Gastroesophageal sphincter (tissue), 4 donors: ENCODE data around the gene TRERF1. TPM values are rescaled to one million over a fixed set of nuclear protein-coding genes. Genes with fewer than 3 reads are reported as not detected.

Source experiments
- ATAC-seq: fragments of 150-250 bp; one replicate; pipeline ENCODE4 v1.9.1; 2016; ENCODE audit warnings: mild to moderate bottlenecking, moderate library complexity
- H3K27ac ChIP-seq, 4 donors: fragments of 200-600 bp; sonication (generic) in 3 of 4; 1 replicate in 3 of 4; 2 replicates in 1 of 4; pipeline ENCODE4 v1.5.1; 2016 to 2019
- H3K27me3 ChIP-seq: fragments of 200-600 bp; sonication (generic); one replicate; pipeline ENCODE4 v1.5.1; 2019
- H3K36me3 ChIP-seq, 2 donors: fragments of 200-600 bp; sonication (generic); one replicate each; pipeline ENCODE4 v1.5.1; 2019; ENCODE audit warnings: control low read depth in 1 of 2
- H3K4me1 ChIP-seq, 3 donors: fragments of 200-600 bp; sonication (generic); 1 replicate in 2 of 3; 2 replicates in 1 of 3; pipeline ENCODE4 v1.5.1; 2016 to 2019; ENCODE audit warnings: control low read depth in 2 of 3
- H3K4me3 ChIP-seq, 2 donors: fragments of 200-600 bp; sonication (generic); one replicate each; pipeline ENCODE4 v1.5.1; 2019; ENCODE audit warnings: mild to moderate bottlenecking in 1 of 2, moderate library complexity in 1 of 2
- H3K9me3 ChIP-seq, 3 donors: fragments of 200-600 bp; sonication (generic); one replicate each; pipeline ENCODE4 v1.5.1; 2017 to 2019; ENCODE audit warnings: control low read depth in 2 of 3
- EP300 ChIP-seq: sonication (generic); formaldehyde crosslinking; IDR thresholded peaks from one replicate; pipeline ENCODE4 v1.6.1; 2017; ENCODE audit warnings: antibody characterized with exemption, mild to moderate bottlenecking
- POLR2A ChIP-seq, 2 donors: fragments of 450-650 bp; IDR thresholded peaks; one replicate each; pipeline ENCODE4 v1.6.1; 2017; ENCODE audit warnings: antibody characterized with exemption in 2 of 2, mild to moderate bottlenecking in 2 of 2, moderate library complexity in 1 of 2
- POLR2AphosphoS5 ChIP-seq: sonication (generic); formaldehyde crosslinking; IDR thresholded peaks from one replicate; pipeline ENCODE4 v1.6.1; 2017; ENCODE audit warnings: antibody characterized with exemption
- WGBS, 2 donors: methylation state at CpG; one replicate each; pipeline ENCODE4 v1.1.5; 2018; ENCODE audit warnings: low coverage in 1 of 2; 5-methylcytosine and 5-hydroxymethylcytosine counted together
- total RNA-seq, 4 donors: library from RNA; depleted of rRNA; stranded (reverse); fragments of >200 nt; gene quantifications; one replicate each; pipeline ENCODE4 v1.1.0, GENCODE V29; 2016
- TF ChIP-seq, protein P1 (sequence below), 4 experiments: fragments of 200-600 bp in 2 of 4; fragments of 450-650 bp in 2 of 4; sonication (generic) in 1 of 4; IDR thresholded peaks; one replicate each; pipeline ENCODE4 v1.5.1; 2017 to 2019; ENCODE audit warnings: antibody characterized with exemption in 4 of 4, mild to moderate bottlenecking in 2 of 4, moderate library complexity in 2 of 4

The TRERF1 gene
- total RNA-seq, 4 donors from 2014 or later: 3.2 to 7.4 (median 5.4) TPM

DNA sequence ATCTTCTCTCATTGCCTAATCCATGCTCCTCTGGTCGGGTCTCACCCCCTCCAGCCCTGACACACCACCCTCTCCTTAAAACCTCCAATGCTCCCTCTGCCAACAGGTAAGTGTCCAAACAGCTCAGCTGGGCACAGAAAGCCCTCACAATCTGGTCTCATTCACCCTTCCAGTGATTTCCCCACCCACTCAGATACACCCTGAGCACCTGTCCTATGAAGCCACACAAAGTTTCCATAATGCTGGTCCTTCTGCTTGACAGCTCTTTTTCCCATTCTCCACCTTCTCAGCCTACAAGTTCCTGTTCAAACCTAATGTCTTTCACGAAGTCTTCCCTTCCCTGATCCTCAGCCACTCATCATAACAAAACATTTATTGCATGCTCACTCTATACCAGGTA lies 164.0 kb downstream of the TRERF1 start:
- H3K9me3 ChIP-seq: no peaks in the 10 kb centered on the region
- no peak overlapping the region for H3K27ac ChIP-seq
- H3K27me3 ChIP-seq: no peaks in the 10 kb centered on the region
- no peaks in the 10 kb centered on the region for H3K36me3 ChIP-seq
- 90 to 100% methylated on average over 1 to 2 of the region's 2 CpGs for WGBS, 2 donors
- no peak overlapping the region for H3K4me3 ChIP-seq
- H3K4me1 ChIP-seq: no peaks in the 10 kb centered on the region
- ATAC-seq: no peak
- TF ChIP-seq, protein P1, sequence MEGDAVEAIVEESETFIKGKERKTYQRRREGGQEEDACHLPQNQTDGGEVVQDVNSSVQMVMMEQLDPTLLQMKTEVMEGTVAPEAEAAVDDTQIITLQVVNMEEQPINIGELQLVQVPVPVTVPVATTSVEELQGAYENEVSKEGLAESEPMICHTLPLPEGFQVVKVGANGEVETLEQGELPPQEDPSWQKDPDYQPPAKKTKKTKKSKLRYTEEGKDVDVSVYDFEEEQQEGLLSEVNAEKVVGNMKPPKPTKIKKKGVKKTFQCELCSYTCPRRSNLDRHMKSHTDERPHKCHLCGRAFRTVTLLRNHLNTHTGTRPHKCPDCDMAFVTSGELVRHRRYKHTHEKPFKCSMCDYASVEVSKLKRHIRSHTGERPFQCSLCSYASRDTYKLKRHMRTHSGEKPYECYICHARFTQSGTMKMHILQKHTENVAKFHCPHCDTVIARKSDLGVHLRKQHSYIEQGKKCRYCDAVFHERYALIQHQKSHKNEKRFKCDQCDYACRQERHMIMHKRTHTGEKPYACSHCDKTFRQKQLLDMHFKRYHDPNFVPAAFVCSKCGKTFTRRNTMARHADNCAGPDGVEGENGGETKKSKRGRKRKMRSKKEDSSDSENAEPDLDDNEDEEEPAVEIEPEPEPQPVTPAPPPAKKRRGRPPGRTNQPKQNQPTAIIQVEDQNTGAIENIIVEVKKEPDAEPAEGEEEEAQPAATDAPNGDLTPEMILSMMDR (IDR thresholded peaks at IDR 0.05): no peak
- TF ChIP-seq POLR2A (IDR thresholded peaks at IDR 0.05) (no peak), POLR2AphosphoS5 (no peak), EP300 (no peak)

DNA sequence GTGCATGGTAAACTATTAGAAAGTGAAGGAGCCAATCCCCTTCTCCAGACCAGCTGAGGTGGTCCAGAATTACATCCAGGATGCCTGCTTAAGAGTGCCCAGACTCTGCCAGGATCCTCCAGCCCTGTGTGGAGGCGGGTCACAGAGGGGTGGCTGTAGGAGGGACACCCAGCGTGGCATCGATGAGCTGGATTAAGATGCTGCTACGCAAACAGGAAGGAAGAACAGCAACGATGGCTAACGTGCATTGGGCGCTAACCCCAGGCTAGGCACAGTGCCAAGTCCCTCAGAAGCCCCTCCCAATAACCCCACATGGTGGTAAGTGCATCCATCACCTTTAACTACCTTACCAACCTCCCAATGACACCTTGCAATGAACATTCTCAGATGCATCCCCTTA lies 170.2 kb downstream of the TRERF1 start:
- Histone ChIP-seq H3K27me3 (no peaks in the 10 kb centered on the region), H3K36me3 (no peaks in the 10 kb centered on the region), H3K4me3 (no peak overlapping the region), H3K9me3 (no peaks in the 10 kb centered on the region), H3K27ac (no peak overlapping the region), H3K4me1 (peaks cover 0 to 32% (median 27%) of the 10 kb centered on the region in 3 donors)
- TF ChIP-seq EP300: no peak
- TF ChIP-seq POLR2A (IDR thresholded peaks at IDR 0.05): no peak
- no peak for TF ChIP-seq POLR2AphosphoS5
- TF ChIP-seq, protein P1 (IDR thresholded peaks at IDR 0.05): no peak
- 36% methylated on average over 4 of the region's 7 CpGs; no CpG with 5 or more reads in 1 of the 2 donors for WGBS, 2 donors
- ATAC-seq: no peak

DNA sequence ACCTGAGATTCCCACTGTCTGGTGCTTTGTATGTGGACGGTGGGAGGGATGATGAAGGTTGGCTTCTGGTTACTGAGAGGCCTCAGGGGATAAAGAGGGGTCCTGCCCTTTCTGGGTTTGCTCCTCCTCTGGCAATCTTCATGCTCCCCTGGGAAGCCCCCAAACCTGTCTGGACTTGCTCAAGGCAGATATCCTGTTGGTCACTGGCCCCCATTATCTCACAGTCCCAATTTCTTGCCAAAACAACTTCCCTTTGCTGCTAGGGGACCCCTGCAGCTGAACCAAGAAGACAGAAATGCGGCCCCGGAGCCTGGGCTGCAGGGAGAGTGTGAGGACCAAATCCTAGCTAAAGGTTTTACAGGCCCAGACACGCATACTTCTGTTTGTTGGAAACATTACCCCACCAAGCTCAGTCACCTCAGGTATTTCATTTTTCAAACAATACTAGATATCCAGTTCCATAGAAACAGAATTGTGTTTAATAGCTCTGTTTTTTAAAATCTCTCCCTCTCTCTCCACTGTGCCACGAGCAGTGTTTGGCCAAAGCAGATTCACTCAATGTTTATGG lies 170.7 kb downstream of the TRERF1 start:
- TF ChIP-seq, protein P1 (IDR thresholded peaks at IDR 0.05): no peak
- TF ChIP-seq POLR2AphosphoS5 (no peak), EP300 (no peak), POLR2A (IDR thresholded peaks at IDR 0.05) (no peak)
- ATAC-seq: no peak
- H3K36me3 ChIP-seq: no peaks in the 10 kb centered on the region
- peaks cover 0 to 37% (median 29%) of the 10 kb centered on the region in 3 donors for H3K4me1 ChIP-seq
- 82 to 84% methylated on average over 3 to 5 of the region's 5 CpGs for WGBS, 2 donors
- H3K27me3 ChIP-seq: no peaks in the 10 kb centered on the region
- H3K9me3 ChIP-seq: no peaks in the 10 kb centered on the region
- H3K27ac ChIP-seq: peak overlapping the region in 2 of 4 donors; percentile 14 to 56
- no peak overlapping the region for H3K4me3 ChIP-seq

DNA sequence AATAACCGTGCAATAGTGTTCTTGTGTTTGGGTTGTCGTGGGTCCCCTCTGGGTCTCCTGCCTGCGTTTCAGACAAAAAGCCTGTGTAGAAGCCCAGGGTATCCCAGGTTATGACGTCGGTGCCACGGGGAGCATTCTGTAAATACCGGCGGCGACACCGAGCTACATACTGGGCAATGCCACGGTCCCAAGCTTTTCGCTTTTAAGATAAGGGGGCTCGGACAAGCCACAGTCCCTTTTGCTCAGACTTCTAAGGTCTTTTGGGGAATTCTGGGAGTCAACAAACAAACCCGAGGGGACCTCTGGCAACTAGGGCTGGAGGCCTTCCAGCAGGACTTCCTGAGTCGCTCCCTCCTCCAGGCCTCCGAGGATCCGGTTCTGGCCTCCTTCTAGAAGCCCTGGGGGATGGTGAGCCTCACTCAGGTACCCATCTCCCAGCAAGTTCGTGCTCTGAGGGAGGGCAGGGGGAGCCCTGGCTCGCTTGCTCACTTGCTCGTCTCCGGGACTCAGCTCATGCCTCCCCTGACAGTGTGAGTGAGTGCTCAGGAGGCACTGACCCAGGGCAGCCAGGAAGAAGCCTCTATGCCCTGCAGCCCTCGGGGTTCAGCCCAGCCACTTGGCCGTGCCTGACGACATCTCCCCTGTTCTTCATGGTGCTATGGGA lies 171.6 kb downstream of the TRERF1 start:
- ATAC-seq: no peak
- no peak for TF ChIP-seq EP300
- TF ChIP-seq, protein P1 (IDR thresholded peaks at IDR 0.05): no peak
- TF ChIP-seq POLR2AphosphoS5: no peak
- no peak for TF ChIP-seq POLR2A (IDR thresholded peaks at IDR 0.05)

More for the DNA sequence above, 171.6 kb downstream of the TRERF1 start:
- Histone ChIP-seq H3K4me3 (no peak overlapping the region), H3K27me3 (no peaks in the 10 kb centered on the region), H3K27ac (peak overlapping the region in 3 of 4 donors; percentile 14 to 56 (median 42)), H3K36me3 (no peaks in the 10 kb centered on the region), H3K4me1 (peaks cover 0 to 45% (median 36%) of the 10 kb centered on the region in 3 donors), H3K9me3 (no peaks in the 10 kb centered on the region)
- 75 to 78% methylated on average over 9 to 10 of the region's 24 CpGs for WGBS, 2 donors
